ENCODE measurements around the gene RPS6KA1.
"Not testable (repeated sequence)": the region's sequence is repeated elsewhere in the genome, so short reads cannot be mapped to it uniquely, and the experiment has no call there.

The RPS6KA1 gene

GRCh38 chr1:26597629-26598039, 68.1 kb downstream of the RPS6KA1 start:
- no peak for DNase-seq (ENCODE audit: low read depth in 2 of 2, low spot score in 1 of 2)

GRCh38 chr1:26598890-26599289, 69.3 kb downstream of the RPS6KA1 start:
- DNase-seq (ENCODE audit: low read depth in 2 of 2, low spot score in 1 of 2), result no peak

- no peak for DNase-seq (ENCODE audit: low read depth in 2 of 2, low spot score in 1 of 2)
These were observed 72.9 kb downstream of the RPS6KA1 start for GRCh38 chr1:26602378-26602959.

DNA sequence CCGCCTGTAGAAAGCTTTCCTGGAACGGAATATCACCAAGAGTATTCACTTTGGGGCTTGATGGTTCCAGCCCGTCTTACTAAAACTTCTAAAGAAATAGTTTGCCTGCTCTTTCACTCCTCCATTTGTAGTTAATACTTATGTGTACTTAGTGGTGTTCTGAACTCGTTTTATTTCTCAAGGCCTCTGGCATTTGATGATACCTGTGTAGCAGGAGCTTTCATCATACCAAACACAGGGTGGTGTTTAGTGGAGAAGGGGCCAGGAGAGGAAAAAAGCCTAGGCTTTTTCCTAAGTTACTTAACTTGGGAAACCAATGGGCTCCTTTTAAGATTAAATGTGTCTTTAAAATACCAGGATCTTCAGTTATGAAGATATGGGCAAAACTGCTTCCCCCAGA, 74.3 kb downstream of the RPS6KA1 start:
- no peak for DNase-seq (ENCODE audit: low read depth in 2 of 2, low spot score in 1 of 2)

DNA sequence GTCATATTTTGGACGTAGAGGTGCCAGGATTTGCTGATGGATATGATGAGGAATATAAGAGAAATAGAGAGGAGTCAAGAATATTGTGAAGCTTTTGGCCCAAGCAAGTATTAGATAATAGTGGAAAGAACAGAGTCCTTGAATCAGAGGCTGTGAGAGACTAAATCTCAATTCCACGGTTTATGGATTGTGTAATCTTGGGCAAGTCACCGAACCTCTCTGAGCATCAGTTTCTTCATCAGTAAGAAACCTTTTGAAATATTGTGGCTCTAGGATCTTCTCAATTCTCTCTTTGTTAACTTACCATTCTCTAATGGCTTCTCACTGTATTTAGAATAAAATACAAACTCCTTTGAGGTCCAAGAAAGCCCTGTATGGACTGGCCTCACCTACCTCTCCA, 77.6 kb downstream of the RPS6KA1 start:
- DNase-seq (ENCODE audit: low read depth in 2 of 2, low spot score in 1 of 2), result no peak

- DNase-seq (ENCODE audit: low read depth in 2 of 2, low spot score in 1 of 2), result no peak
These were observed 79.3 kb downstream of the RPS6KA1 start for GRCh38 chr1:26608895-26609294.

GRCh38 chr1:26610781-26611180, 81.2 kb downstream of the RPS6KA1 start:
- DNase-seq (ENCODE audit: low read depth in 2 of 2, low spot score in 1 of 2), result no peak

DNA sequence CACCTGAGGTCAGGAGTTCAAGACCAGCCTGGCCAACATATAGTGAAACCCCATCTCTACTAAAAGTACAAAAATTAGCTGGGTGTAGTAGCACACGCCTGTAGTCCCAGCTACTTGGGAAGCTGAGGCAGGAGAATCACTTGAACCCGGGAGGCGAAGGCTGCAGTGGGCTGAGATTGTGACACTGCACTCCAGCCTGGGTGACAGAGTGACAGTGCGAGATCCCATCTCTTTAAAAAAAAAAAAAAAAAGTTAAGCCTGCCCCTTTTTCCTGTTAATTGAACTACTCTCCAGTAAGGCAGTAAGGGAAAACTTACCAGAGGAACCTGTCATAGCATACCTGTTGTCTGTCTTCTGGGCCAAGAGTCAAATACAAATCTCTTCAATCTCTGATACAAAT, 83.1 kb downstream of the RPS6KA1 start:
- not testable (repeated sequence) for DNase-seq (ENCODE audit: low read depth in 2 of 2, low spot score in 1 of 2)

- DNase-seq (ENCODE audit: low read depth in 2 of 2, low spot score in 1 of 2), result no peak
These were observed 85.3 kb downstream of the RPS6KA1 start for GRCh38 chr1:26614655-26615411.

DNA sequence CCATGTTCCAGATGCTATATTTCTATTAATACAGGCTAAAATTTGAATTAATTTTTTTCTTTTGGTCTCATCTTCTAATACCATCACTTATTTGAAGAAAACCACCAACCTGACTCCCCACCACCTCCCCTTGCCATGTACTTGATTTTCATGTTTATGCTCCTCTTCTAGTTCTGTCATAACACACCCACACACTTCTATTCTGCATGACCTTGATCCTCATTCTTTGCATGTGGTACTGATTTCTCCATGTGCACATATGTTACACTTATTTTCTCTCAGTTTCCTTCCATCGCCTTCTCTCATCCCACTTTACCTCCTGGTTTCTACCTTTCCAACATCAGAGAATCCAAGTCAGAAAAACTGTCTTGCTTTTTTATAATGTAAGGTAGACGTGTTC, 87.3 kb downstream of the RPS6KA1 start:
- no peak for DNase-seq (ENCODE audit: low read depth in 2 of 2, low spot score in 1 of 2)

- DNase-seq (ENCODE audit: low read depth in 2 of 2, low spot score in 1 of 2), result no peak
These were observed 89.0 kb downstream of the RPS6KA1 start for GRCh38 chr1:26618561-26618960.
